AG08396 (cell line): Measurements from ENCODE around the gene ZNF804B.

Experiments
- DNase-seq: peaks from one replicate; pipeline ENCODE4 v3.0.0; 2012; ENCODE audit warnings: low spot score, mixed read lengths

The ZNF804B gene

DNA sequence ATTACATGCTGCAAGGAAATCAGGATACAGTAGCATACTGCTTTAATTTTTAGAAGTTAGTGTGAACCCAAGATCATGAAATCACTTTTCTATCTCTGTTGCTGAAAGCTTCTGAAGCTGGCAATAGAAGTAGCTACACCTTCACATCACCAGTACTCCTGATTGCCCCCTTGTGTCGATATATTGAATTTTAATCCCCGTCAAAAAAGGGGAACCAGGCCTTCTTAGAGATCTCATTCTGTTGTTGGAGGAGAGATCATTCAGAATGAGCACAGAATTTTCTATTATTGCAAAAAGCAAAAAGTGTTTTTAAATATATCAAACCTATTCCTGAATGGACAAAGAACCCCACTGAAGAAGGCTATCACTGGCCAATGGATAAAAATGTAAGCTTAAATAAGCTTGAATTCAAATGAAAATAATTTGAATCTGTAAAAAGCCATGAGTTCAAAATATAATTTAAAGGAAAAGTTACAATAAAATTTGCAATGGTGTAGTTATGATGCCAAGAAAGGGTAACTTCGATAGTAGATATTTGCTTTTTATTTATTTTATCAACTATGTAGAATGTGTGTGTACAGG is 75.7 kb downstream of the ZNF804B start:
- no peak for DNase-seq

- DNase-seq: no peak
Measured at GRCh38 chr7:88842201-88842600, 82.7 kb downstream of the ZNF804B start.

- no peak for DNase-seq
Measured at GRCh38 chr7:88845091-88845490, 85.6 kb downstream of the ZNF804B start.

GRCh38 chr7:88851220-88851619 is 91.7 kb downstream of the ZNF804B start:
- DNase-seq: no peak

- no peak for DNase-seq
Measured at GRCh38 chr7:88859288-88859687, 99.8 kb downstream of the ZNF804B start.

- no peak for DNase-seq
Measured at GRCh38 chr7:88866265-88866863, 106.9 kb downstream of the ZNF804B start.

GRCh38 chr7:88867158-88867557 is 107.7 kb downstream of the ZNF804B start:
- no peak for DNase-seq

GRCh38 chr7:88868456-88868855 is 109.0 kb downstream of the ZNF804B start:
- no peak for DNase-seq

DNA sequence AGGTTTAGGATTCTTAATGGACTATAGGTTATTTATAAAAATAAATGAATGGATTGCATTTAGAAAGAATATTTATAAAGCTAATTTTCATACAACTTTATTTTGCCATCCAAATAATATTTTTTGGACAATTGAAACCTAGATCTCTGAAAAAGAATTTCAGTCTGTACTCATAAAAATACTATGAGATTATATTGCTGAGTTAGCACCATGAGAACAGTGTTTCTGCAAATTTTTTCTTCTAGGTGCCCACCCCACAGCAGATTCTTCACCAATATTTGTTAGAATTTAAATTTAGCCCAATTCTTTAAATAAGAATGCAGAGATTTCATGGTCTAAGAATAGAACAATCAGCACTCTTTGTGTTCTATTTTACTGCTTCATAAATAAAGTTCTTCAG is 121.6 kb downstream of the ZNF804B start:
- no peak for DNase-seq

DNA sequence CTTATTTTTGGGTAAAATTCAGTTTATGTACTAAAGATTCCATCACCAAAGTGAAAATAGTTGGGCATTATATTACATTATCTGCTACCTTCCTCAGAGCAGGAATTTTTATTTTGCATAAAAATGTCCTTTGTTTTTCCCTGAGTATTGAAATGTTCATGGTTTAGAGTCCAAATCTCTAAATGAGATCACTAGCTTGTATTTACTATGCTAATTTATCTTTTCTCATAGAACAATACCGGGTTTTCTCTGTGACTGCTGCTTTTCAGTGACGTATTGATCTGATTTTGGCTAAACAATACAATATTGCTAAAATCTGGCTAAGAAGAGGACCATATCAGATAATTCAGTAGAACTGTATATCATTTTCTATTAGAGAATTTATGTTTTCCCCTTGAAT is 125.6 kb downstream of the ZNF804B start:
- no peak for DNase-seq

GRCh38 chr7:88888684-88889083 is 129.2 kb downstream of the ZNF804B start:
- DNase-seq: no peak

DNA sequence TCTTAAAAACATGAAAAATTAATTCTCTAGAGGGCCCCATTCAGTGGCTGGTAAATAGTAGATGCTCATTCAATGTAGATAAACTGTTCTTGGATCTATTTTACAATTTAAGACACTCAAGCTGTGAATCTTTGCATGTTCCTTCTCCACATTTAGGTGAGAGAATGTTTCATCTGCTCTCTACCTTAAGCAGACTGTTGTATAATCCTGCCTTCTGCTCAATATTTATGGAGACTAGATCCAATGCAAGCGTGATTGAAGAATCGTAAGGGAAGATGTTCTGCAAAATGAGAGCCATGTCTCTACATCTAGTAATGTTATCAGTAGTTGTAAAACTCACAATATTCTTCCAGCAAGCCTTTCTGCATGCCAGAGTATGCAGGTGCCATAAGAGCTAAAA is 151.0 kb downstream of the ZNF804B start:
- no peak for DNase-seq

GRCh38 chr7:88912852-88913251 is 153.4 kb downstream of the ZNF804B start:
- DNase-seq: no peak

DNA sequence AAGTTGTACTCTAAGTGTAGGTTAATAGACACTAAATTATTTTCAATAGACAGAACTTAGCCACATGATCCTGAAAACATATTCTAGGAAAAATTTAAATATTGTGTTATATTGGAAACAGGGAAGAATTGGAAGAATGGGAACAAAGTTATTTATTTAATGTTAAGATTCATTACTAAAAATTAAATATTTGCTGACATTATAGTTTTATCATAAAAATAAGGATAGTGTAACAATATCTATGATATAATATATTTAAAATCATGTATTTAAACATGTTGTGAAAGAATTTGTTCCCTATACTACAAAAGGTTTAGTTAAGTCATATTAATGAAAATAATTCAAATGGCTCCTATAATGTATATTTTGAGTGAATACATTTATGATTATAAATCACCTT is 156.1 kb downstream of the ZNF804B start:
- DNase-seq: no peak

- no peak for DNase-seq
Measured at GRCh38 chr7:88919478-88920131, 160.1 kb downstream of the ZNF804B start.

GRCh38 chr7:88922944-88923343 is 163.4 kb downstream of the ZNF804B start:
- no peak for DNase-seq

GRCh38 chr7:88928276-88928675 is 168.8 kb downstream of the ZNF804B start:
- no peak for DNase-seq

DNA sequence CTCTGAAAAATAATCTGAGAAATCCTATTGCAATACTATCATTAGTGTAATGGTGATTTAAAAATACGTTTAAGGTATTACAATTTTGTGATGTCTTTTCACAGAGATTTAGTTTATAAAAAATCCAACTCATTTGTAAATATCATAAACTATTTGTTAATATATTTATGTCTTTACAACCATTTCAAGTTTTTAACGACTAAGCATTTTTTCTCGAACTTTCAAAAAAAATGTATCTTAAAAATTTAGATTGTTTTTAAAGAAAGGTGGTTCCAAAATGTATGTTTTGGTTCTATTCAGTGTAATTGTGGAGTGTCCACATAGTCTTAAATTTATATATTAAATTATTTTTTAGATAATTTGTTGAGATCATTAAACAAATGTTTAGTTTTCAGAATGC is 170.2 kb downstream of the ZNF804B start:
- DNase-seq: no peak

GRCh38 chr7:88933285-88933684 is 173.8 kb downstream of the ZNF804B start:
- no peak for DNase-seq

DNA sequence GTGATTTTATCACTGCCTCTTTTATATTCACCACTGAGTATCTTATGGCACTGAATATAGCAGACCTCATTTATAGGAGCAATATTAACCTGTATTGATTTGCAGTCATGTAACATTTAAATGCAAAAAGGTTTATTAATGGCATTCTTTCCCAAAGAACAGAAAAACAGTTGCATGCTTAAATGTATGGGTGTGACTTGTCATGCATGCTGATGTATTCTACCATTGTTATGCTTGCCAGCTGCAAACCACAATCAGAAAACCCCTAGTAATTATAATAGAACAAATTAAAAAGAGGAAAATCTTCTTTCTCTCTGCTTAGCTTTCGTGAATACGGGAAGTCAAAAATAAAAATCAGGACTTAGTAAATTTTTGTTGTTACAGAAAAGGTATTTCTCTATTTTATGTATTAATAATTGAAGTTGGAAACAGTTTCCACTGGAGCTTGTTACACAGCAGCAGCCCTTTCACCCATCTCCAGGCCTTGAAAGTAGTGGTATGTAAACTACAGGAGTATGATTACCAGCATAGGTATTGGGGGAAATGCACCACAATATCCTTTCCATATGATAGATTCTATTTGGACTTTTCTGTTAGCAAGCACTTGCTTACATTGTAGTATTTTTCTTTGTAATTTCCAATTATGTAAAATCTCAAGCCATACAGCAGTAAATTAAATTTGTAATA is 183.5 kb downstream of the ZNF804B start:
- no peak for DNase-seq

DNA sequence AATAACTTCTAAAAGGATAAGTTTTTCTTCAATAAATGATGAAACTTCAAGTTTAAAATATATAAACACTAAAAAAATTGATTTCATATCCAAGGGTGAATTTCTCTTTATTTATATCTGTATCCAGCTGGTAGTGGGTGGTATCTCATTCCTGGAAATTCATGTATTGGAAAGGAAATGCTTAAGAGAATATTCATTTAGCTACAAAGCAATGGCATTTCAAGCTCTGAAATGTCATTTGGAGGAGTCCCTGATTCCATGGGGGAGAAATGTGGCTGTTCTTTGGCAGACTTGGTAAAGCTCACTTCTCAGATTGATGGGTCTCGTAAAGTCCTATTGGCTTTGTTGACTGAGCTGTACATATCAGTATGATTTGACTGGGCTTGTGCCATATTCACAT is 192.3 kb downstream of the ZNF804B start:
- DNase-seq: no peak

DNA sequence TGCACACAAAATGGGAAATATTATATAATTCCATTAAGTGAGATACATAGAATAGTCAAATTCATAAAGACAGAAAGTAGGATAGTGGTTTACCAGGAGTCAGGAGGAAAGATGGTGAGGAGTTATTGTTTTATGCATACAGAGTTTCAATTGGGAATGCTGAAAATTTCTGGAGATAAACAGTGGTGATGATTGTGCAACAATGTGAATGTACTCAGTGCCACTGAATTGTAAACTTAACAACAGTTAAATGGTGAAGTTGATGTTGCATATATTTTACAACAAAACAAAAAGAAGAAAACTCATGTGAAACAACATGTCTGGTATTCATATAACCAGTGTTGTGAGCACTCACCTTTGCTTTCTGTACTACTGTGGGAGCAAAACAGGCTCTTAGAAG is 204.9 kb downstream of the ZNF804B start:
- no peak for DNase-seq

- no peak for DNase-seq
Measured at GRCh38 chr7:88965371-88965770, 205.9 kb downstream of the ZNF804B start.
